Stimulated activated CD4-positive, alpha-beta T cell treated with anti-CD3 and anti-CD28 coated beads, Interleukin-2, amount 100 ng/mL, for 4 hours (primary cell): ENCODE data around the gene MT1F.
"Not testable (repeated sequence)": the region's sequence is repeated elsewhere in the genome, so short reads cannot be mapped to it uniquely, and the experiment has no call there.

Experiments
- DNase-seq: peaks from one replicate; pipeline ENCODE4 v3.0.0-alpha.2; 2020; ENCODE audit warnings: low read depth

Gene MT1F

DNA sequence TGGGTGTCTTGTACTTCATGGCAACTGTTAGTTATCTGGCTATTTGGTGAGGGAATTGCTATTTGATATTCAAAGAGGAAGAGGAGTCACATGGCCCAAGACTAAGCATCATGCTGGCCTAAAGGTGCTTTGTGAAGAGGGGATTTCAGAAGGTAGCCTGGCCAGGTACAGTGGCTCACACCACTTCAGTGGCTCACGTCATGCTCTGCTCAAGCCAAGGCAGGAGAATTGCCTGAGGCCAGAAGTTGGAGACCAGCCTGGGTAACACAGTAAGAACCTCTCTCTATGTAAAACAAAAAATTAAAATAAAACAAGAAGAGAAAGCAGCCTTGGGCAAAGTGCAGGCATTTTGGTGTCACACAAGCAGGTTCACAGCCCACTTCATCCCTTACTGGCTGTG, 12.4 kb upstream of the MT1F start:
- no peak for DNase-seq

DNA sequence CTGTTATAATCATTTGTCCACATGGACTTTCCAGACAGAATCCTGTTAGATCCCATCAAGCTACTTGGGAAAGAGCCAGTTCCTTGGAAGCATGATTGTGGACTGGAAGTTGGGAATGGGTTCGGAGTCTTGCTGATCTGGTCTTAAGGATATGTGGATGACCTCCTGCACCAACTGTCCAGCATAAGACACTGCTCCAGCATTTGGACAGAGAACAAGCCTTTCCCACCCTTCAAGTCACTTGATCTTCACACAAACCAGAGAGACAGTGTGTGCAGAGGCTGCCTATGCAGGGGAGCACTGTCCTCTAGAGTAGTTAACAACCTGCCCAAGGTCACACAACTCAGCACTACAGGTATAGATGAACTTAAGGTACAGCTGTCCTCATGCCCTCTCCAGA, 11.9 kb upstream of the MT1F start:
- DNase-seq = no peak

DNA sequence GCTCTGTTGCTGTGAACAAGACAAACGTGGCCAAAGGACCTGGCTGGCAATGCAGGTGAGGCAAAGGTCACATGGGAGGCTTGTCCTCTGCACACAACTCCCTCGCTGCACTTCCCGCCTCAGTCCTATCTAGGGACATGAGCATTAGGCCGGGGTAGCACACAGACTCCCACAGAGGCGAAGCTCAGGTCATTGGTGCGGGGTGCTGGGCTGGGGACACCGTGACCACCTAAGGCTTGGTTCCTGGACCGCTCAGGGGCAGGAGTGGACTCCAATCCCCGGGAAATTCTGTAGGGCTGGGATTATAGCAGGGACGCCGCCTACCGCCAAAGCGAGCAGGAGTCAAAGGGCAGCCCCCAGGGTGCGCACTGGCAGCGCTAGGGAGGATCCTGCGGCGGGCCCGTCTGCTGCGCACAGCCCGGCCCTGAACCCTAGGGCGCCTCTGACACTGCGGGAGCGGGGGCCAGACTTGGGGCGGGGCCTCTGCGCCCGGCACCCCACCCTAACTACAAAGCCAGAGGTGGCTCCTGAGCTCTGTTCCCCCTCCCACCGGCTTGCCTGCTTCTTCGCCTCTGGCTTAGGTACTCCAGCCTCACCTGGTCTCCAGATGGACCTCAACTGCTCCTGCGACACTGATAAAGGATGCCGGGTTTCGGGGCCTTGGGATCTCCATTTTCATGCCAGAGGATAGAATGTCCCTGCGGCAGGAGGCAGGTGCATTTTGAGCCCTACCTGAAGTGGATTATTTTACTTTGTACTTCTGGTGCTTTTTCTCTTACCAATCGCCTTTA, 9.9 kb upstream of the MT1F start:
- DNase-seq = no peak

DNA sequence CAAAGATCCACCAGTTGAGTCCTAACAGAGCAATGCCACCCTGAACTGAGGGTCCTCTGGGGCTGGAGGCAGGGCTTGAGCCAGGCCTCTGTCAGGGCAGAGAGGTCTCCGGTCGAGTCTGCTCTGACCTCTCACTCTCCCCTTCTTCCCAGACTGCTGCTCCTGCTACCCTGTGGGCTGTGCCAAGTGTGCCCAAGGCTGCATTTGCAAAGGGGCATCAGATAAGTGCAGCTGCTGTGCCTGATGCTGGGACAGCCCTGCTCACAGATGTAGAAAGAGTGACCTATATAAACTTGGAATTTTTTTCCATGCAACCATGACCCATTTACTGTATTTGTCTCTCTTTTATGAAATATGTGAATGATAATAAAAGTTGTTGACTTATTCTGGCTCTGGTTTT, 8.5 kb upstream of the MT1F start:
- no peak for DNase-seq

DNA sequence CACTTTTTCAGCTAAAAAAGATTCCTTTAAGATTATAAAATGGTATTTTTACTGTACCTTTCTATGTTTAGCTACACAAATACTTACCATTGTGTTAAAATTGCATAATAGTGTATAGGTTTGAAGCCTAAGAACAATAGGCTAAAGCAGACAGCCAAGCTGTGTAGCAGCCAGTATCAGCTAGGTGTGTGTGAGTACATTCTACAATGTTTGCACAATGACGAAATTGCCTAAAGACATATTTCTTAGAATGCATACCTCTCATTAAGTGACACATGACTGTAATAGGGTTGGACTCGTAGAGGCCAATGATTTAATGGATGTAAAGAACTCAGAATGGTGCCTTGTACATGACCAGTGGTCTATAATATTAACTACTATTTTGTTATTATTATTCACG, 7.9 kb upstream of the MT1F start:
- no peak for DNase-seq

DNA sequence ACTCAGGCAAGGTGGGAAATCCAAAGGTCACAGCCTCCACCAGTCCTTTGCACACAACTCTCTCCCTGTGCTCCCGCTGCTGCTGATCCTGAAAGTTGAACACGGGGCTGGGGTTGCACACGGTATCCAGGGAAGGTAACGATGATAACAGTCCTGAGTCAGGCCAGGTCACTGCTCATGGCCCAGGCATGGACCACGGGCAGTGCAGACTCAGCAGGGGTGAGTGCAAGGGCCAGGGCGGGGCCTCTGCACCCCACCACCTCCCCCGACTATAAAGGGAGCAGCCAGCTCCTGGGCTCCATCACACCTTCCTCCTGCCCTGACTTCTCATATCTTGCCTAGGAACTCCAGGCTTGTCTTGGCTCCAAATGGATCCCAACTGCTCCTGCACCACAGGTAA, 6.2 kb upstream of the MT1F start, which contains the start of gene MT1B:
TSS of gene MT1B (plus strand) at position 301 of the 400 bp plus-strand sequence. CDS start at position 369, 68 bp downstream.
- no peak for DNase-seq

DNA sequence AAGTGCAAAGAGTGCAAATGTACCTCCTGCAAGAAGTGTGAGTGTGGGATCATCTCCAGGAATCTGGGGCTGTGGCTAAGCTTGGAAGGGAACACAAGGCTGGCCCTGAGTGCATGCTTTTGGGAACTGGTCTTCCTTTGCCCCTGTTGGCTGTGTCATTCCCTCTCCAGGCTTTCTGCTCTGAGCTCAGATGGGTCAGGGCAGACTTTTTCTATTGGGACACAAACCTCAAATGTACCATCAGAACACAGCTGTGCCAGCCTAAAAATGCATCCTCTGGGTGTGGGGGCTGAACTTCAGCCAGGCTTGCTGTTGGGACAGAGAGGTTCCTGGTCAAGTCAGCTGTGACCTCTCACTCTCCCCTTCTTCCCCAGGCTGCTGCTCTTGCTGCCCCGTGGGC, 5.2 kb upstream of the MT1F start:
- no peak for DNase-seq

DNA sequence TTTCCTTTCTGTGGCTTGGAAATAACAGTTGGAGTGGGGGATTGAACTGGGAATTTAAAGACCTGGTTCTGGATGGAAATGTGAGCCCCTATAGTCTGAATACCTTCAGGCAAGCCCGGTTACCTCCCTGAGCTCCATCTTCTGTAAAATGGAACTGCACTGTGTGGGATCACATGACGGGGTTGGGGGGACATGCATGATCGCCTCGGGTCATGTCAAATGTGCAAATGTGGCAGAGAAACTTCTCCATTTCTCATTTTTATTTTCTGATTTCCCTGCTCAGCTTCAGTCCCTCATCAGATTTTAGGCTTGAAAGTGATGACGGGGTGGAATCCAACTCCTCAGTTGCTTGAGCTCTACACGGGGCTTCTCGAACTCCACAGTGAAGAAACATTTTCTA, 4.5 kb upstream of the MT1F start:
- DNase-seq = no peak

DNA sequence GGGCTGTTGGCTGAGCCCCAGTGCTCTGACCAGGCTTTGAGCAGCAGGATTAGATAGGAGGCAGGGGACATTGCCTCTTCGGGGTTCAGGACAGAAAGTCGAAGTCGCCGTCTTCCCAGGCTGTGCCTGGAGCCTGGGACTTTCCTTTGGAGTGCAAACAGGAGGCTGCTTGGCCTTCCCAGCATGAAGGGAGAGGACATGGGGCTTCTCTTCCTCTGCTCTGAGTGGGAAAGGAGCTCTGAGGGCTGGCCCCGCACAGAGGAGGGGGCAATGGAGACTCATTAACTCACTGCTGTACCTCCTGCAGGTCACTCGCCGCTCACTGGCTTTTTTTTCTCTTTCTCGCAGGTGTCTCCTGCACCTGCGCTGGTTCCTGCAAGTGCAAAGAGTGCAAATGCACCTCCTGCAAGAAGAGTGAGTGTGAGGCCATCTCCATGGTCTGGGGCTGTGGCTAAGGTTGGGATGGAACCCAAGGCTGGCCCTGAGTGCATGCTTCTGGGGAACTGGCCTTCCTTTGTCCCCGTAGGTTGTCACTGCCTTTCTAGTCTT, 642 bp downstream of the MT1F start:
- no peak for DNase-seq

DNA sequence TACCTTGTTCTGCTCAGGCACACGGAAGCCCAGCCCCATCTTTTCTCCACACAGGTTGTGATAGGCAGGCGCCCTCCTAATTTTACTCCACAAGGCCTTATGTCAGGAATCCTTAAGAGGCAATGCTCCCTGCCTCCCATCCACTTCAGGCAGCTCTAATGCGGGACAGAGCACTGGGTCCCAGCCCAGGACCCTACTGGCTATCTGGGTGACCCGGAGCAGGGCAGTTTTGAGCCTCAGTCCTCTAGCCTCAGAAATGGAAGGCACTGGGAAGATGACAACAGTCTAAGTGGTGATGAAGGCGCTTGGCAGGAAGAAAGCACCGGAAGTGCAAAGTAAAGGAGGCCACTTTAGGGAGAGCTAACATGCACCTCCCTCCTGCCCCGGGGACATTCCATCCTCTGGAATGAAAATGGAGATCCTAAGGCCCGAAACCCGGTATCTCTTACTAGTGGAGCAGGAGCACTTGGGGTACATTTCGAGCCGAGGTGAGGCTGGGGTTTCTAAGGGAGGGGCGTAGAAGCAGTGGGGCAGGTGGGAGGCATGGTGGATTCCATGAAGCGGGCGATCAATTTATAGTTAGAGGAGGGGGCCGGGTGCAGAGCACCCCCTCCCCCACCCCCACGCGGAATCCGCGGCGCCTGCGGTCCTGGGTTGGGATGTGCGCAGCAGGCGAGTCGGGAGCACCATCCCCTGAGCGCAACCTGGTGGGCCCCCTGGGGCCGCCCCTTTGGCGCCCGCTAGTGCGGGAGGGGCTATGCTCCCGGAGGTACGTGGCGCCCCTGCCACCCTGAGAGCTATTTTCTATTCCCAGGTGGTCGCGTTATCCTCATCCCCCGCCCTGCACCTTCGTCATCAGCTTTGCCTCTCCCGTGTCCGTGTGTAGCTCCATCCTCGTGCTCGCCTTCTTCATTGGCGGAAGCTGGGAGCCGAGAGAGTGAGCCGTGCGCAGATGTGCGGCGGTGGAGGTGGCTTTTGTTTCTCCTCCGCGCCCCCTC, 4.9 kb downstream of the MT1F start:
- DNase-seq = no peak

DNA sequence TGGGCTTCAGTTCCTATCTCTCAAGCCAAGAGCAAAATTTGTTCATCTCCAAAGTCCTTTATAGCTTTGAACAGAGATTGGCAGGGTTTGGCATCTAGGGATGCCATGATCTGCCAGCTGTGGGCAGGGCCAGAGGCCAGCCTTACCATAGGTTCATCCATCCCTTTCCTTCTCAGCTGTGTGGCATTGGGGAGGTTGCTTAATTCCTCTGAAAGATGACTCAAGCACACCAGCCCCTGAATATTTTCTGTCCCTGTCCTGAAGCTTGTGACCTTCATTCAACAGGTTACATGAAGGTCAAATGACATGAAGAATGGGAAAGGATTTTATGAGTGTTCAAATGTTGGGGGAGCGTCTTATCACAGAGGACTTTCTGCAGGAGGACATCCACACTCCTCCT, 6.7 kb downstream of the MT1F start:
- no peak for DNase-seq

DNA sequence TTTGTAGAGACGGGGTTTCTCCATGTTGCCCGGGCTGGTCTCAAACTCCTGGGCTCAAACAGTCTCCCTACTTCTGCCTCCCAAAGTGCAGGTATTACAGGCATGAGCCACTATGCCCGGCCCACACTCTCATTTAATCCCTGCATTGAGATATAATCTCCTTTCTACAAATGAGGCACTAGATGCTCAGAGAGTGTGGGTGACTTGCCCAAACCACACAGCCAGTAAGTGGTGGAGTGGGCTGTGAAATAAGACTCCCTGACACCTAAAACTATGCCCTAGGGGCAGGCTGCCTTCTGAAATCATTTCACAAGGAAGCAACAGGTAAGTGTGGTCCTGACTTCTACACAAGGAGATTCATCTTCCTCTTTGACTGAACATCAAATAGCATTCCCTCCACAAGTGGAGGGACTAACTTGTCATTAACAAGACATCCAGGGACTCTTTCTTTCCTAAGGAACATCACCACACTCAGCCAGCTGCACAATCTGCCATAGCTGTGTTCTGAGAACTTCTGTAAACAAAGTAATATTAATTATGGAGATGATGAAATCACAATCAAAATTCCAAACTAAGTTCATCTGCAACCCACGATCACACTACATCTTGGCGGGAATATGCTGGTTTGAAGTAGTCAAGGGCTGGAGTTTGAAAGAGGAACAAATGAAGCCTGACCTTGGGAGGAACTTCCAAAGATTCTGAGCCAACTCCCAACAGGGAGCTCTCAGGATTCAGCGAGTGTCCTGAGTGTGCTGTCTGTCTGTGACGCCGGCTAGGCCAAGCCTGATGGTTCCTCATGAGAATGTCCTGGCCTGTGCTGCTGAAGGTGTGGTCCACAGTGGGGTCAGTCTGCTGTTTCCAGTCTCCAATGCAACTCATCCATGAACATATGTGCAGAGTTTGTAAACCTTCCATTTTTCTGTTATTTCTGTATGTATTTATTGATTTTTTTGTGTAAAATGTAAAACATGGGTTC, 7.8 kb downstream of the MT1F start:
- DNase-seq = not testable (repeated sequence)

DNA sequence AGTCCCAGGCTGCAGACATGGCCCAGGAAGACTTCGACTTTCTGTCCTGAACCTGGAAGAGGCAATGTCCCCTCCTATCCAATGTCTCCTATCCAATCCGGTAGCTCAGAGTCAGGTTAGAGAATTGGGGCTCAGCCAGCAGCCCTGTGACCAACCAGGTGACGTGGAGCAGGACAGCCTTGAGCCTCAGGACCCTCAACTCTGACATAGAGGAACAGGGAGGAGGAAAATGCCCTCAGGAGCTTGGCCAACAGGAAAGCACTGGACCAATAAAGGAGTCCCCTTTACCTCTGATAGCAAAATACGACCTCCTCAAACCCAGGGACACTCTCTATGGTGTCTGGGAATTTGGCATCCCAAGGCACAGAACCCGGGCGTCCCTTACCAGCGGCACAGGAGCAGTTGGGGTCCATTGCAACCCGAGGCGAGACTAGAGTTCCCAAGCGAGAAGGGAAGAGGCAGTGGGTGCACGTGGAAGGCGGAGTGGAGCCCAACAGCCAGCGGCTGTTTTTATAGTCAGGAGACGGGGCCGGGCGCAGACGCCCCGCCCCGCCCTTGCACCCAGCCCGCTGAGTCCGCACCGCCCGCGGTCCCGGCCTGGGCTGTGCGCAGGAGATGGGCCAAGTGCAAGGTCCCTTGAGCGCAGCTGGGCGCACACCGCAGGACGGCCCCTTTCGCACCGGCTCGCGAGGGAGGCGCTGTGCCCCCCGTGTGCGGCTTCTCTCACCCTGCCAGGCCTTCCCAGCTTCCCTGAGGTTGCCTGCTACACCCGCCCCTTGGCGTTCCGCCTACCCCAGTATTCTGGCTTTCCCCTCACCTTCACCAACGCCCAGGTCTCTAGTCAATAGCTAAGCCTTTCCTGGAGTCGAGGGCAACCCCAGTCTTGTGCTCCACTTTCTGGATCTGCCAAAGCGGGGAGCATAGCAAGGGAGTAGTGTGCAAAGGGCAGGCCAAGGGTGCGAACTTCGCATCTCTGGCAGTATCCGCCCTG, 10.1 kb downstream of the MT1F start, which contains the start of gene MT1G:
TSS of gene MT1G (minus strand) at position 485 of the 991 bp plus-strand sequence. CDS start at position 413, 72 bp downstream.
- no peak for DNase-seq

DNA sequence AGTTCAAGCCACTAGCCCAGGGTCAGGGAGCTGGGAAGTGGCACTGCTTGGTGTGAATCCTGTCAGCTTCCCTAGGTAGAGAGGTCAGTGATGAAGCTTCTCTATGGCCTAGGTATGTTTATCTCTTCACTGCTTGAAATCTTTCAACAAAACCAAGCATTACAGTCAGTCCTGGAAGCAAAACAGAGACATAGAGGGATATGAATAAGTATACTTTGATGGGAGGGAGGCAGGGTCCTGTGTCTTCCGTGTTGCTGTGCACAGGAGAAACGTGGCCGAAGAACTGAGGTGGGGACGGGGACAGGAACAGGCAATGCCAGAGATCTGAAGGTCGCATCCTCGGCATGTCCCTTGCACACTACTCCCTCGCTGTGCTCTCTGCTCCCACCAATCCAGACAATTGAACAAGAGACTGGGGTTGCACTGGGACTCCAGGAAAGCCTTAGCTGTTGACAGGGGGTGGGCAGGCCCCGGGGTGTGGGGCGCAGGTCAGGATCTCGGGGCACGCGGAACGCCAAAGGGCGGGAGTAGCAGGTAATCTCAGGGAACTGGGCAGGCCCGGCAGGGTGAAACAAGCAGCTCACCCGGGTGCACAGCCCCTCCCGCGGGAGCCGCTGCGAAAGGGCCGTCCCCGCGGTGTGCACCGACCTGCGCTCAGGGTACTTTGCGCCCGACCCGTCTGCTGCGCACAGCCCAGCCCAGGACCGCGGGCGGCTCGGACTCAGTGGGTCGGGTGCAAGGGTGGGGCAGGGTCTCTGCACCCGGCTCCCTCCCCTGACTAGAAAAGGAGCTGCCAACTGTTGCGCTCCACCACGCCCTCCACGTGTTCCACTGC, 11.5 kb downstream of the MT1F start, which contains the start of gene MT1H:
TSS of gene MT1H (plus strand) at position 810 of the 835 bp plus-strand sequence. CDS start 71 bp downstream, outside the sequence.
- no peak for DNase-seq

DNA sequence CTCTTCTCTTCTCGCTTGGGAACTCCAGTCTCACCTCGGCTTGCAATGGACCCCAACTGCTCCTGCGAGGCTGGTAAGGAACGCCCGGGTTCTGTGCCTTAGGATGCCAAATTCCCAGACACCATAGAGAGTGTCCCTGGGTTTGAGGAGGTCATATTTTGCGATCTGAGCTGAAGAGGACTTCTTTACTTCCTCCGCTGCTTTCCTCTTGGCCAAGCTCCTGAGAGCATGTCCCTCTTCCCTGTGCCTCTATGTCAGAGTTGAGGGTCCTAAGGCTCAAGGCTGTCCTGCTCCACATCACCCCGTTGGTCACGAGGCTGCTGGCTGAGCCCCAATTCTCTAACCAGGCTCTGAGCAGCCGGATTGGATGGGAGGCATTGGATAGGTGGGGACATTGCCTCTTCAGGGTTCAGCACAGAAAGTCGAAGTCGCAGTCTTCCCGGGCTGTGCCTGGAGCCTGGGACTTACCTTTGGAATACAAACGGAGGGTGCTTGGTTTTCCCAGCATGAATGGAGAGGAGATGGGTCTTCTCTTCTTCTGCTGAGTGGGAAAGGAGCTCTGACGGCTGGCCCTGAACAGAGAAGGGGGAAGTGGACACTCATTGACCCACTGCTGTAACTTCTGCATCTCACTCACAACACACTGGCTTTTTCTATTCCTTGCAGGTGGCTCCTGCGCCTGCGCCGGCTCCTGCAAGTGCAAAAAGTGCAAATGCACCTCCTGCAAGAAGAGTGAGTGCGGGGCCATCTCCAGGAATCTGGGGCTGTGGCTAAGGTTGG, 12.3 kb downstream of the MT1F start:
- no peak for DNase-seq

DNA sequence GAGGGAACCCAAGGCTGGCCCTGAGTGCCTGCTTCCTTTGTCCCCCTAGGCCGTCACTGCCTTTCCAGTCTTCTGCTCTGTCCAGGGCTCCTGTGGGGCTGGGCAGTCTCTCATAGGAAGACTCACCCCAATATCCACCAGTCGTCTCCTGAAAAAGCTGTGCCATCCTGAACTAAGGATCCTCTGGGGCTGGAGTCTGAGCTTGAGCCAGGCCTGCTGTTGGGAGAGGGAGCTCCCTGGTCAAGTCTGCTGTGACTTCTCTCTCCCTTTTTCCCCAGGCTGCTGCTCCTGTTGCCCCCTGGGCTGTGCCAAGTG, 12.8 kb downstream of the MT1F start:
- no peak for DNase-seq

DNA sequence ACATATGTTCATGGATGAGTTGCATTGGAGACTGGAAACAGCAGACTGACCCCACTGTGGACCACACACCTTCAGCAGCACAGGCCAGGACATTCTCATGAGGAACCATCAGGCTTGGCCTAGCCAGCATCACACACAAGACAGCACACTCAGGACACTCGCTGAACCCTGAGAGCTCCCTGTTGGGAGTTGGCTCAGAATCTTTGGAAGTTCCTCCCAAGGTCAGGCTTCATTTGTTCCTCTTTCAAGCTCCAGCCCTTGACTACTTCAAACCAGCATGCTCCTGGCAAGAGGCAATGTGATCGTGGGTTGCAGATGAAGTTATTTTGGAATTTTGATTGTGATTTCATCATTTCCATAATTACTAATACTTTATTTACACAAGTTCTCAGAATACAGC, 13.9 kb downstream of the MT1F start:
- DNase-seq = not testable (repeated sequence)

DNA sequence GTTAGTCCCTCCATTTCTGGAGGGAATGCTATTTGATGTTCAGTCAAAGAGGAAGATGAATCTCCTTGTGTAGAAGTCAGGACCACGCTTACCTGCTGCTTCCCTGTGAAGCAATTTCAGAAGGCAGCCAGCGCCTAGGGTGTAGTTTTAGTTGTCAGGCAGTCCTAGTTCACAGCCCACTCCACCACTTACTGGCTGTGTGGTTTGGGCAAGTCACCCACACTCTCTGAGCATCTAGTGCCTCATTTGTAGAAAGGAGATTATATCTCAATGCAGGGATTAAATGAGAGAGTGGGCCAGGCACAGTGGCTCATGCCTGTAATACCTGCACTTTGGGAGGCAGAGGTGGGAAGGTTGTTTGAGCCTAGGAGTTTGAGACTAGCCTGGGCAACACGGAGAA, 14.4 kb downstream of the MT1F start:
- DNase-seq = not testable (repeated sequence)
